Vagina (tissue), 2 donors: ENCODE data around the gene FGFBP1. TPM values are rescaled to one million over a fixed set of nuclear protein-coding genes. Genes with fewer than 3 reads are reported as not detected.

Source experiments
- DNase-seq, 2 donors: peaks; one replicate each; pipeline ENCODE4 v3.0.0-alpha.2; 2017; ENCODE audit errors: extremely low spot score in 2 of 2
- H3K27ac ChIP-seq: fragments of 200-600 bp; sonication (generic); one replicate; pipeline ENCODE4 v1.5.1; 2019
- H3K27me3 ChIP-seq: fragments of 200-600 bp; sonication (generic); one replicate; pipeline ENCODE4 v1.5.1; 2019
- H3K36me3 ChIP-seq, 2 donors: fragments of 200-600 bp; sonication (generic); one replicate each; pipeline ENCODE4 v1.5.1; 2017 to 2019
- H3K4me1 ChIP-seq: fragments of 200-600 bp; sonication (generic); one replicate; pipeline ENCODE4 v1.5.1; 2019
- H3K4me3 ChIP-seq, 2 donors: fragments of 200-600 bp; sonication (generic); 1 replicate in 1 of 2; 2 replicates in 1 of 2; pipeline ENCODE4 v1.5.1; 2016 to 2019
- H3K9me3 ChIP-seq: fragments of 200-600 bp; sonication (generic); one replicate; pipeline ENCODE4 v1.5.1; 2019
- CTCF ChIP-seq, 3 experiments: fragments of 450-650 bp in 2 of 3; fragments of 200-600 bp in 1 of 3; sonication (generic) in 1 of 3; IDR thresholded peaks; one replicate each; pipeline ENCODE4 v1.5.1; 2017 to 2019; ENCODE audit warnings: antibody characterized with exemption in 3 of 3, mild to moderate bottlenecking in 2 of 3, moderate library complexity in 2 of 3
- POLR2A ChIP-seq, 2 donors: fragments of 450-650 bp; IDR thresholded peaks; one replicate each; pipeline ENCODE4 v1.6.1; 2017; ENCODE audit warnings: antibody characterized with exemption in 2 of 2, mild to moderate bottlenecking in 2 of 2, moderate library complexity in 2 of 2
- POLR2AphosphoS5 ChIP-seq, 2 donors: sonication (generic); formaldehyde crosslinking; IDR thresholded peaks; one replicate each; pipeline ENCODE4 v1.9.0; 2017; ENCODE audit warnings: antibody characterized with exemption in 2 of 2, mild to moderate bottlenecking in 2 of 2, low read depth in 1 of 2; ENCODE audit not compliant: insufficient read depth in 1 of 2
- intact Hi-C: fragments of 100-400 bp; cut with DNase I; formaldehyde crosslinking; loops from one replicate; pipeline ENCODE4 v1.15.1; 2023
- total RNA-seq: library from RNA; depleted of rRNA; stranded (reverse); fragments of >200 nt; gene quantifications from one replicate; pipeline ENCODE4 v1.2.3, GENCODE V29; 2016

FGFBP1 gene
- total RNA-seq, 1 donor from 2014 or later, result 61.9 TPM

GRCh38 chr4:15964159-15964558, 25.6 kb upstream of the FGFBP1 start:
- no peak for DNase-seq
- Histone ChIP-seq H3K4me1 (peaks cover 4% of the 10 kb centered on the region), H3K9me3 (no peaks in the 10 kb centered on the region), H3K27me3 (no peaks in the 10 kb centered on the region), H3K27ac (no peak overlapping the region), H3K36me3 (no peaks in the 10 kb centered on the region), H3K4me3 (no peak overlapping the region)
- intact Hi-C loops, result no loop called here
- no peak for TF ChIP-seq CTCF (IDR thresholded peaks at IDR 0.05)
- TF ChIP-seq POLR2AphosphoS5 (IDR thresholded peaks at IDR 0.05; ENCODE audit: insufficient read depth in 1 of 2, low read depth in 1 of 2), result no peak
- no peak for TF ChIP-seq POLR2A (IDR thresholded peaks at IDR 0.05)

GRCh38 chr4:15963576-15963975, 25.0 kb upstream of the FGFBP1 start:
- TF ChIP-seq CTCF (IDR thresholded peaks at IDR 0.05), result no peak
- TF ChIP-seq POLR2A (IDR thresholded peaks at IDR 0.05), result no peak
- TF ChIP-seq POLR2AphosphoS5 (IDR thresholded peaks at IDR 0.05; ENCODE audit: insufficient read depth in 1 of 2, low read depth in 1 of 2), result no peak
- no peak overlapping the region for H3K4me3 ChIP-seq
- H3K27ac ChIP-seq, result no peak overlapping the region
- no peaks in the 10 kb centered on the region for H3K36me3 ChIP-seq
- no peaks in the 10 kb centered on the region for H3K27me3 ChIP-seq
- intact Hi-C loops, result no loop called here
- no peak for DNase-seq
- H3K4me1 ChIP-seq, result peaks cover 4% of the 10 kb centered on the region
- H3K9me3 ChIP-seq, result no peaks in the 10 kb centered on the region

GRCh38 chr4:15963001-15963451, 24.5 kb upstream of the FGFBP1 start, which contains the start of gene FGFBP2:
TSS of gene FGFBP2 (minus strand) at chr4:15963175. CDS start at chr4:15963129, 46 bp downstream.
- Histone ChIP-seq H3K36me3 (no peaks in the 10 kb centered on the region), H3K27ac (no peak within 1 kb of the TSS), H3K9me3 (no peaks in the 10 kb centered on the region), H3K4me1 (peaks cover 4% of the 10 kb centered on the region), H3K27me3 (no peaks in the 10 kb centered on the region), H3K4me3 (no peak within 1 kb of the TSS)
- TF ChIP-seq POLR2A (IDR thresholded peaks at IDR 0.05) (no peak), CTCF (IDR thresholded peaks at IDR 0.05) (no peak), POLR2AphosphoS5 (IDR thresholded peaks at IDR 0.05; ENCODE audit: insufficient read depth in 1 of 2, low read depth in 1 of 2) (no peak)
- intact Hi-C loops, result no loop called here
- no peak for DNase-seq

GRCh38 chr4:15961781-15962510, 23.4 kb upstream of the FGFBP1 start:
- Histone ChIP-seq H3K27ac (no peak overlapping the region), H3K36me3 (no peaks in the 10 kb centered on the region), H3K4me3 (no peak overlapping the region), H3K9me3 (no peaks in the 10 kb centered on the region), H3K27me3 (no peaks in the 10 kb centered on the region), H3K4me1 (peaks cover 4% of the 10 kb centered on the region)
- TF ChIP-seq POLR2AphosphoS5 (IDR thresholded peaks at IDR 0.05; ENCODE audit: insufficient read depth in 1 of 2, low read depth in 1 of 2), result no peak
- TF ChIP-seq CTCF (IDR thresholded peaks at IDR 0.05), result no peak
- no peak for TF ChIP-seq POLR2A (IDR thresholded peaks at IDR 0.05)
- intact Hi-C loops, result no loop called here
- no peak for DNase-seq

- Histone ChIP-seq H3K9me3 (no peaks in the 10 kb centered on the region), H3K4me3 (no peak overlapping the region), H3K36me3 (no peaks in the 10 kb centered on the region), H3K27me3 (no peaks in the 10 kb centered on the region), H3K27ac (no peak overlapping the region), H3K4me1 (peaks cover 4% of the 10 kb centered on the region)
- TF ChIP-seq POLR2A (IDR thresholded peaks at IDR 0.05), result no peak
- TF ChIP-seq CTCF (IDR thresholded peaks at IDR 0.05), result no peak
- TF ChIP-seq POLR2AphosphoS5 (IDR thresholded peaks at IDR 0.05; ENCODE audit: insufficient read depth in 1 of 2, low read depth in 1 of 2), result no peak
- DNase-seq, result no peak
- intact Hi-C loops, result no loop called here
Observed at GRCh38 chr4:15958562-15958961, 20.0 kb upstream of the FGFBP1 start.
